OCI-LY3 (cell line): ENCODE results near the gene CDH4.

Experiments
- CTCF ChIP-seq: fragments of 200-600, 300-600 bp; sonication (generic); IDR thresholded peaks from 2 replicates; pipeline ENCODE4 v1.5.1; 2014; ENCODE audit warnings: antibody characterized with exemption, low read length, low read depth
- EZH2phosphoT487 ChIP-seq: fragments of 200-600 bp; shearing (Covaris generic); IDR thresholded peaks from 2 replicates; pipeline ENCODE4 v1.6.1; 2018; ENCODE audit warnings: antibody characterized with exemption, mixed run types, low read depth

GRCh38 chr20:61744691-61745396 is 492.8 kb downstream of the CDH4 start:
- TF ChIP-seq CTCF (no peak), EZH2phosphoT487 (no peak)
